Parathyroid adenoma (tissue), 2 donors: ENCODE data around the gene TBC1D16.

ENCODE experiments used
- H2AFZ ChIP-seq: fragments of 300-600 bp; sonication (generic); one replicate; pipeline ENCODE4 v1.7.0; 2017; ENCODE audit warnings: antibody characterized with exemption, mild to moderate bottlenecking
- H3K27ac ChIP-seq: fragments of 300-600 bp; sonication (generic); one replicate; pipeline ENCODE4 v1.7.0; 2017
- H3K27me3 ChIP-seq: fragments of 300-600 bp; sonication (generic); one replicate; pipeline ENCODE4 v1.7.0; 2017; ENCODE audit warnings: low read length; ENCODE audit not compliant: control insufficient read depth, insufficient read depth
- H3K36me3 ChIP-seq: fragments of 300-600 bp; sonication (generic); one replicate; pipeline ENCODE4 v1.7.0; 2017; ENCODE audit warnings: low read length; ENCODE audit not compliant: control insufficient read depth, insufficient read depth
- H3K4me1 ChIP-seq: fragments of 300-600 bp; sonication (generic); one replicate; pipeline ENCODE4 v1.7.0; 2017; ENCODE audit warnings: control low read depth
- H3K4me2 ChIP-seq: fragments of 300-600 bp; sonication (generic); one replicate; pipeline ENCODE4 v1.7.0; 2017; ENCODE audit warnings: low read length
- H3K4me3 ChIP-seq: fragments of 300-600 bp; sonication (generic); one replicate; pipeline ENCODE4 v1.7.0; 2017; ENCODE audit warnings: low read depth, low read length
- H3K79me2 ChIP-seq: fragments of 300-600 bp; sonication (generic); one replicate; pipeline ENCODE4 v1.7.0; 2017; ENCODE audit warnings: control low read depth
- H3K9ac ChIP-seq: fragments of 300-600 bp; sonication (generic); one replicate; pipeline ENCODE4 v1.7.0; 2017; ENCODE audit warnings: mild to moderate bottlenecking
- H3K9me3 ChIP-seq: fragments of 300-600 bp; sonication (generic); one replicate; pipeline ENCODE4 v1.7.0; 2017; ENCODE audit warnings: low read length; ENCODE audit not compliant: control insufficient read depth
- CTCF ChIP-seq: fragments of 300-600 bp; sonication (generic); IDR thresholded peaks from one replicate; pipeline ENCODE4 v1.7.0; 2017; ENCODE audit warnings: antibody characterized with exemption, mild to moderate bottlenecking
- donor health status: primary hyperparathyroidism.

The TBC1D16 gene

GRCh38 chr17:79930877-79931816, 104.5 kb downstream of the TBC1D16 start:
- Histone ChIP-seq H3K27ac (no peak overlapping the region), H3K4me1 (no peaks in the 10 kb centered on the region), H3K4me3 (no peak overlapping the region), H3K27me3 (peaks cover 3% of the 10 kb centered on the region), H3K4me2 (no peak overlapping the region), H3K9me3 (no peaks in the 10 kb centered on the region), H2AFZ (no peak overlapping the region), H3K36me3 (no peaks in the 10 kb centered on the region), H3K9ac (no peak overlapping the region), H3K79me2 (no peaks in the 10 kb centered on the region)
- no peak for TF ChIP-seq CTCF

- Histone ChIP-seq H3K27me3 (peaks cover 3% of the 10 kb centered on the region), H3K4me2 (peak overlapping the region; percentile 57), H3K36me3 (no peaks in the 10 kb centered on the region), H3K27ac (no peak overlapping the region), H3K79me2 (no peaks in the 10 kb centered on the region), H3K4me3 (no peak overlapping the region), H3K9ac (no peak overlapping the region), H2AFZ (peak overlapping the region; percentile 46), H3K9me3 (no peaks in the 10 kb centered on the region), H3K4me1 (no peaks in the 10 kb centered on the region)
- no peak for TF ChIP-seq CTCF
These were observed 105.4 kb downstream of the TBC1D16 start for GRCh38 chr17:79930062-79930876.

- H3K27me3 ChIP-seq: peaks cover 3% of the 10 kb centered on the region
- H3K36me3 ChIP-seq: no peaks in the 10 kb centered on the region
- H2AFZ ChIP-seq: no peak overlapping the region
- no peaks in the 10 kb centered on the region for H3K79me2 ChIP-seq
- no peak overlapping the region for H3K9ac ChIP-seq
- no peak for TF ChIP-seq CTCF
- H3K27ac ChIP-seq: no peak overlapping the region
- no peaks in the 10 kb centered on the region for H3K4me1 ChIP-seq
- no peaks in the 10 kb centered on the region for H3K9me3 ChIP-seq
- no peak overlapping the region for H3K4me3 ChIP-seq
- no peak overlapping the region for H3K4me2 ChIP-seq
These were observed 106.2 kb downstream of the TBC1D16 start for GRCh38 chr17:79929257-79930061.

GRCh38 chr17:79928502-79929256, 107.0 kb downstream of the TBC1D16 start:
- no peak overlapping the region for H3K4me2 ChIP-seq
- H3K27me3 ChIP-seq: peaks cover 3% of the 10 kb centered on the region
- no peak for TF ChIP-seq CTCF
- no peaks in the 10 kb centered on the region for H3K79me2 ChIP-seq
- H3K27ac ChIP-seq: no peak overlapping the region
- H3K9me3 ChIP-seq: no peaks in the 10 kb centered on the region
- no peak overlapping the region for H3K4me3 ChIP-seq
- H2AFZ ChIP-seq: no peak overlapping the region
- H3K36me3 ChIP-seq: no peaks in the 10 kb centered on the region
- H3K4me1 ChIP-seq: no peaks in the 10 kb centered on the region
- H3K9ac ChIP-seq: no peak overlapping the region
